H1 (cell line): ENCODE data around the gene MAPKAP1. TPM values are rescaled to one million over a fixed set of nuclear protein-coding genes. Genes with fewer than 3 reads are reported as not detected.

Experiments
- CTCF ChIA-PET: fragments of 300-600 bp; sonication (Branson Sonifier 250); formaldehyde crosslinking; loops from one replicate; lab custom pipeline; 2021; ENCODE audit not compliant: partially characterized antibody; lab: Charles Lee
- POLR2A ChIA-PET: fragments of 300-600 bp; sonication (Branson Sonifier 250); formaldehyde crosslinking; loops from one replicate; lab custom pipeline; 2021; ENCODE audit warnings: inconsistent platforms; ENCODE audit not compliant: partially characterized antibody; lab: Charles Lee
- DNase-seq, 2 experiments: peaks; one replicate each; pipeline versions ENCODE4 v3.0.0 to v3.0.0-alpha.2; 2010 to 2022; ENCODE audit warnings: low spot score in 2 of 2, low read depth in 1 of 2, mixed read lengths in 1 of 2
- FAIRE-seq: peaks from 2 replicates; lab custom pipeline; 2011; peaks lifted over from hg19 to GRCh38; lab: Jason Lieb, UNC
- H2AFZ ChIP-seq: 2 replicates; pipeline ENCODE4 v1.8.1; 2012; ENCODE audit warnings: low read length, inconsistent platforms
- H2AK5ac ChIP-seq: 2 replicates; pipeline ENCODE4 v1.6.1; 2013; ENCODE audit warnings: low read depth, low read length
- H2BK120ac ChIP-seq: replicated peaks from 2 replicates; pipeline ENCODE3; 2013; ENCODE audit warnings: low read depth, low read length, inconsistent platforms
- H2BK12ac ChIP-seq: 2 replicates; pipeline ENCODE4 v1.6.1; 2013; ENCODE audit warnings: low read depth, low read length
- H2BK15ac ChIP-seq: 2 replicates; pipeline ENCODE4 v1.6.1; 2013; ENCODE audit warnings: low read length
- H2BK20ac ChIP-seq: 2 replicates; pipeline ENCODE4 v1.6.1; 2013; ENCODE audit warnings: low read length
- H2BK5ac ChIP-seq: 2 replicates; pipeline ENCODE4 v1.6.1; 2013; ENCODE audit warnings: low read depth, low read length
- H3K14ac ChIP-seq: 2 replicates; pipeline ENCODE4 v1.6.1; 2013; ENCODE audit warnings: inconsistent platforms; ENCODE audit not compliant: insufficient read length
- H3K18ac ChIP-seq: 2 replicates; pipeline ENCODE4 v1.6.1; 2013; ENCODE audit warnings: low read length; ENCODE audit errors: extremely low read depth
- H3K23ac ChIP-seq: 2 replicates; pipeline ENCODE4 v1.6.1; 2013; ENCODE audit warnings: inconsistent platforms; ENCODE audit not compliant: insufficient read length
- H3K23me2 ChIP-seq: 2 replicates; pipeline ENCODE4 v1.6.1; 2013; ENCODE audit warnings: low read depth, low read length
- H3K27ac ChIP-seq: 2 replicates; pipeline ENCODE4 v1.6.1; 2011; ENCODE audit warnings: low read depth, low read length, inconsistent platforms
- H3K27me3 ChIP-seq, 4 experiments: replicated peaks in 1 of 4; 1 replicate in 1 of 4; 2 replicates in 3 of 4; pipeline versions ENCODE4 v1.6.1 to v1.8.1; 2011 to 2013; ENCODE audit warnings: low read length in 3 of 4, mild to moderate bottlenecking in 3 of 4, inconsistent platforms in 2 of 4, mixed read lengths in 2 of 4, moderate library complexity in 1 of 4; ENCODE audit not compliant: control insufficient read depth in 3 of 4, insufficient read depth in 3 of 4; ENCODE audit errors: extremely low read depth in 1 of 4
- H3K36me3 ChIP-seq, 4 experiments: 2 replicates each; pipeline versions ENCODE4 v1.6.1 to v1.8.1; 2011 to 2013; ENCODE audit warnings: mild to moderate bottlenecking in 4 of 4, low read length in 3 of 4, moderate library complexity in 2 of 4, control low read depth in 1 of 4, inconsistent platforms in 1 of 4; ENCODE audit not compliant: insufficient read depth in 4 of 4, control insufficient read depth in 2 of 4
- H3K4ac ChIP-seq: replicated peaks from 2 replicates; pipeline ENCODE3; 2013; ENCODE audit warnings: low read length, low read depth, mixed read lengths, inconsistent platforms; ENCODE audit not compliant: insufficient read length
- H3K4me1 ChIP-seq, 4 experiments: replicated peaks in 1 of 4; 1 replicate in 1 of 4; 2 replicates in 3 of 4; pipeline versions ENCODE4 v1.6.1 to v1.8.1; 2011 to 2013; ENCODE audit warnings: low read length in 3 of 4, inconsistent platforms in 2 of 4, mixed read lengths in 1 of 4; ENCODE audit not compliant: insufficient read depth in 4 of 4, control insufficient read depth in 3 of 4
- H3K4me2 ChIP-seq, 2 experiments: 2 replicates each; pipeline versions ENCODE4 v1.6.1 to v1.8.1; 2011 to 2013; ENCODE audit warnings: low read depth in 2 of 2, low read length in 2 of 2, control low read depth in 1 of 2, inconsistent platforms in 1 of 2, mild to moderate bottlenecking in 1 of 2; ENCODE audit not compliant: insufficient read depth in 1 of 2
- H3K4me3 ChIP-seq, 4 experiments: fragments of 200-600, 300-600 bp in 1 of 4; sonication (generic), shearing (Covaris generic), sonication (Bioruptor Twin) in 1 of 4; 2 replicates each; pipeline versions ENCODE4 v1.5.1 to v1.8.1; 2011 to 2016; ENCODE audit warnings: low read length in 4 of 4, low read depth in 3 of 4, control low read depth in 2 of 4, inconsistent platforms in 2 of 4, mild to moderate bottlenecking in 2 of 4, mixed read lengths in 1 of 4, moderate library complexity in 1 of 4; ENCODE audit not compliant: insufficient read depth in 2 of 4; ENCODE audit errors: extremely low read depth in 1 of 4
- H3K56ac ChIP-seq: replicated peaks from 2 replicates; pipeline ENCODE3; 2013; ENCODE audit warnings: low read depth, mild to moderate bottlenecking, mixed read lengths, low read length, inconsistent platforms; ENCODE audit not compliant: insufficient read length
- H3K79me1 ChIP-seq: 2 replicates; pipeline ENCODE4 v1.6.1; 2013; ENCODE audit warnings: low read depth, low read length, control low read depth
- H3K79me2 ChIP-seq, 2 experiments: 2 replicates each; pipeline versions ENCODE4 v1.6.1 to v1.8.1; 2012 to 2013; ENCODE audit warnings: low read length in 2 of 2, mild to moderate bottlenecking in 2 of 2, inconsistent platforms in 1 of 2; ENCODE audit not compliant: insufficient read depth in 2 of 2, control insufficient read depth in 1 of 2
- H3K9ac ChIP-seq, 4 experiments: replicated peaks in 1 of 4; 1 replicate in 1 of 4; 2 replicates in 3 of 4; pipeline versions ENCODE4 v1.6.1 to v1.8.1; 2011 to 2013; ENCODE audit warnings: low read depth in 3 of 4, low read length in 3 of 4, control low read depth in 2 of 4, mild to moderate bottlenecking in 2 of 4, moderate library complexity in 2 of 4, inconsistent platforms in 1 of 4; ENCODE audit errors: extremely low read depth in 1 of 4
- H3K9me3 ChIP-seq, 2 experiments: 2 replicates each; pipeline versions ENCODE4 v1.6.1 to v1.8.1; 2012 to 2013; ENCODE audit warnings: mild to moderate bottlenecking in 2 of 2, moderate library complexity in 2 of 2, control low read depth in 1 of 2, inconsistent platforms in 1 of 2, low read depth in 1 of 2, low read length in 1 of 2, mixed read lengths in 1 of 2; ENCODE audit not compliant: insufficient read depth in 2 of 2
- H4K20me1 ChIP-seq, 2 experiments: replicated peaks in 1 of 2; 2 replicates each; pipeline versions ENCODE3 to v1.8.1; 2011 to 2013; ENCODE audit warnings: inconsistent platforms in 2 of 2, low read length in 2 of 2, mild to moderate bottlenecking in 1 of 2; ENCODE audit not compliant: insufficient read depth in 2 of 2, control insufficient read depth in 1 of 2
- H4K5ac ChIP-seq: 2 replicates; pipeline ENCODE4 v1.6.1; 2013; ENCODE audit warnings: low read length, low read depth, mixed read lengths, inconsistent platforms; ENCODE audit not compliant: insufficient read length
- H4K8ac ChIP-seq: 2 replicates; pipeline ENCODE4 v1.8.0; 2013; ENCODE audit warnings: mild to moderate bottlenecking, moderate library complexity, low read length, inconsistent platforms; ENCODE audit not compliant: insufficient read depth; ENCODE audit errors: extremely low read depth
- H4K91ac ChIP-seq: replicated peaks from 2 replicates; pipeline ENCODE3; 2013; ENCODE audit warnings: low read length, mixed read lengths, inconsistent platforms; ENCODE audit not compliant: insufficient read length
- ASH2L ChIP-seq: fragments of 200-600, 300-600 bp; sonication (generic); IDR thresholded peaks from one replicate; pipeline ENCODE4 v1.7.1; 2017; ENCODE audit warnings: low read length
- BACH1 ChIP-seq: IDR thresholded peaks from 2 replicates; pipeline ENCODE4 v1.6.1; 2012; ENCODE audit warnings: low read length, improper control_type of control experiment
- BCL11A ChIP-seq, 2 experiments: IDR thresholded peaks; one replicate each; pipeline ENCODE4 v1.6.1; 2011; ENCODE audit warnings: low read depth in 2 of 2, low read length in 2 of 2, mild to moderate bottlenecking in 2 of 2
- CHD1 ChIP-seq: IDR thresholded peaks from 2 replicates; pipeline ENCODE4 v1.6.1; 2012; ENCODE audit warnings: low read depth, low read length, improper control_type of control experiment
- EGR1 ChIP-seq: IDR thresholded peaks from 2 replicates; pipeline ENCODE4 v1.6.1; 2011; ENCODE audit warnings: low read depth, low read length, borderline replicate concordance
- EP300 ChIP-seq, 2 experiments: IDR thresholded peaks; 1 replicate in 1 of 2; 2 replicates in 1 of 2; pipeline ENCODE4 v1.6.1; 2011 to 2012; ENCODE audit warnings: low read depth in 2 of 2, low read length in 2 of 2, mild to moderate bottlenecking in 2 of 2, borderline replicate concordance in 1 of 2, inconsistent platforms in 1 of 2, moderate library complexity in 1 of 2
- EZH2 ChIP-seq: fragments of 200-600 bp; sonication (generic); IDR thresholded peaks from 2 replicates; pipeline ENCODE4 v1.7.1; 2012; ENCODE audit warnings: low read depth, mild to moderate bottlenecking, moderate library complexity, low read length, inconsistent platforms; ENCODE audit not compliant: severe bottlenecking
- GTF2F1 ChIP-seq: IDR thresholded peaks from 2 replicates; pipeline ENCODE4 v1.6.1; 2012; ENCODE audit warnings: low read depth, low read length, improper control_type of control experiment, borderline replicate concordance
- NRF1 ChIP-seq: IDR thresholded peaks from 2 replicates; pipeline ENCODE4 v1.6.1; 2011; ENCODE audit warnings: mild to moderate bottlenecking, low read depth, low read length, improper control_type of control experiment
- POLR2A ChIP-seq, 2 experiments: IDR thresholded peaks; 1 replicate in 1 of 2; 2 replicates in 1 of 2; pipeline ENCODE4 v1.6.1; 2011; ENCODE audit warnings: low read depth in 2 of 2, low read length in 2 of 2, mild to moderate bottlenecking in 2 of 2; ENCODE audit errors: control extremely low read depth in 1 of 2
- RFX5 ChIP-seq: IDR thresholded peaks from 2 replicates; pipeline ENCODE4 v1.6.1; 2011; ENCODE audit warnings: low read depth, low read length, improper control_type of control experiment, borderline replicate concordance
- SP1 ChIP-seq: IDR thresholded peaks from 2 replicates; pipeline ENCODE4 v1.6.1; 2011; ENCODE audit warnings: low read depth, low read length
- TBP ChIP-seq: IDR thresholded peaks from 2 replicates; pipeline ENCODE4 v1.6.1; 2011; ENCODE audit warnings: low read depth, low read length, improper control_type of control experiment
- TEAD4 ChIP-seq: IDR thresholded peaks from 2 replicates; pipeline ENCODE4 v1.6.1; 2012; ENCODE audit warnings: low read depth, low read length, inconsistent platforms, mixed read lengths
- whole genome bisulfite sequencing, 2 experiments: shearing (Covaris generic) in 1 of 2; methylation state at CpG; one replicate each; pipeline versions ENCODE4 v1.1.6 to v1.1.7; 2013 to 2015; ENCODE audit warnings: low lambda C conversion rate in 2 of 2, mixed read lengths in 2 of 2, inconsistent platforms in 1 of 2, low coverage in 1 of 2, missing lambda C conversion rate in 1 of 2; ENCODE audit not compliant: insufficient replicate concordance in 2 of 2, insufficient coverage in 1 of 2, insufficient read length in 1 of 2; ENCODE audit errors: extremely low coverage in 1 of 2, missing lambda C conversion rate in 1 of 2; 5-methylcytosine and 5-hydroxymethylcytosine counted together
- polyA plus RNA-seq, 7 experiments: library from polyadenylated mRNA; depleted of rRNA in 3 of 7; stranded (reverse) in 5 of 7; unstranded in 2 of 7; fragments of >200 nt in 5 of 7; fragments of 200-250 nt in 2 of 7; gene quantifications; 1 replicate in 5 of 7; 2 replicates in 1 of 7; 4 replicates in 1 of 7; pipeline versions ENCODE4 v1.2.1 to v1.2.3, GENCODE V29; 2011 to 2013; ENCODE audit warnings: missing spikeins in 2 of 7, mixed read lengths in 2 of 7
- total RNA-seq: library from RNA; stranded (reverse); fragmentation: NEBNext Ultra II Directional; extraction: Animal tissue kit (Norgen Biotek cat#: 25700); gene quantifications from 2 replicates; pipeline ENCODE4 v1.2.1, GENCODE V29; 2021

Gene MAPKAP1
- total and polyA plus RNA-seq, 2 of the 8 experiments (the other 6 are each of a cell fraction or from before 2014, with no cell fraction given) = 79.2 to 140 TPM

GRCh38 chr9:125532812-125533594 is 174.0 kb downstream of the MAPKAP1 start:
- Histone ChIP-seq H4K5ac (no peak overlapping the region), H3K14ac (no peak overlapping the region), H2AK5ac (no peak overlapping the region), H3K4me2 (no peak overlapping the region), H4K8ac (no peak overlapping the region), H3K9me3 (no peaks in the 10 kb centered on the region), H3K23ac (no peak overlapping the region), H3K4me3 (no peak overlapping the region), H2BK20ac (no peak overlapping the region), H3K23me2 (no peaks in the 10 kb centered on the region), H3K56ac (no peak overlapping the region), H3K18ac (no peak overlapping the region), H4K91ac (no peak overlapping the region), H2BK120ac (no peak overlapping the region), H3K79me1 (no peaks in the 10 kb centered on the region), H2BK12ac (no peak overlapping the region), H3K9ac (no peak overlapping the region), H3K4me1 (peaks cover 0 to 12% (median 4%) of the 10 kb centered on the region in 4 experiments; a peak in 2 of 7 replicates), H2BK5ac (no peak overlapping the region), H2BK15ac (no peak overlapping the region), H4K20me1 (no peaks in the 10 kb centered on the region), H3K27me3 (no peaks in the 10 kb centered on the region), H3K27ac (no peak overlapping the region), H3K79me2 (no peaks in the 10 kb centered on the region), H3K36me3 (no peaks in the 10 kb centered on the region), H3K4ac (no peak overlapping the region), H2AFZ (no peak overlapping the region)
- DNase-seq (no peak), FAIRE-seq (no peak)
- ChIA-PET POLR2A (no interaction called here), CTCF (interaction anchor here (1.0 to 1.3 kb wide), 2 partner anchors 8 to 12 kb away, joined by 3 read pairs; no protein-coding TSS in a partner anchor)
- WGBS, 2 experiments = 88% methylated on average over 10 of the region's 10 CpGs; no CpG with 5 or more reads in 1 of the 2 experiments
- TF ChIP-seq EZH2 (no peak), TBP (no peak), POLR2A (IDR thresholded peaks at IDR 0.05; ENCODE audit: control extremely low read depth in 1 of 2, low read depth in 2 of 2, low read length in 2 of 2) (no peak), TEAD4 (no peak), EGR1 (no peak), NRF1 (no peak), EP300 (IDR thresholded peaks at IDR 0.05; ENCODE audit: borderline replicate concordance in 1 of 2, low read depth in 2 of 2, low read length in 2 of 2) (no peak), BACH1 (no peak), RFX5 (no peak), ASH2L (no peak), GTF2F1 (no peak), BCL11A (IDR thresholded peaks at IDR 0.05; ENCODE audit: low read depth in 2 of 2, low read length in 2 of 2) (no peak), SP1 (no peak), CHD1 (no peak)
